22Rv1 (cell line): ENCODE data around the gene GNMT.
"Not testable (repeated sequence)": the region's sequence is repeated elsewhere in the genome, so short reads cannot be mapped to it uniquely, and the experiment has no call there.

Experiments
- H3K27ac ChIP-seq: fragments of 450-650 bp; 2 replicates; pipeline ENCODE4 v1.5.1; 2017
- ZFX ChIP-seq: fragments of 450-650 bp; IDR thresholded peaks from 2 replicates; pipeline ENCODE4 v1.6.1; 2017; ENCODE audit warnings: antibody characterized with exemption, borderline replicate concordance
- TF ChIP-seq, protein P1 (sequence below): fragments of 450-650 bp; IDR thresholded peaks from 2 replicates; pipeline ENCODE4 v1.5.1; 2017; ENCODE audit warnings: mild to moderate bottlenecking

The GNMT gene

GRCh38 chr6:42937548-42938427 lies 22.8 kb upstream of the GNMT start:
- H3K27ac ChIP-seq, result no peak overlapping the region
- TF ChIP-seq ZFX, result no peak
- TF ChIP-seq, protein P1, sequence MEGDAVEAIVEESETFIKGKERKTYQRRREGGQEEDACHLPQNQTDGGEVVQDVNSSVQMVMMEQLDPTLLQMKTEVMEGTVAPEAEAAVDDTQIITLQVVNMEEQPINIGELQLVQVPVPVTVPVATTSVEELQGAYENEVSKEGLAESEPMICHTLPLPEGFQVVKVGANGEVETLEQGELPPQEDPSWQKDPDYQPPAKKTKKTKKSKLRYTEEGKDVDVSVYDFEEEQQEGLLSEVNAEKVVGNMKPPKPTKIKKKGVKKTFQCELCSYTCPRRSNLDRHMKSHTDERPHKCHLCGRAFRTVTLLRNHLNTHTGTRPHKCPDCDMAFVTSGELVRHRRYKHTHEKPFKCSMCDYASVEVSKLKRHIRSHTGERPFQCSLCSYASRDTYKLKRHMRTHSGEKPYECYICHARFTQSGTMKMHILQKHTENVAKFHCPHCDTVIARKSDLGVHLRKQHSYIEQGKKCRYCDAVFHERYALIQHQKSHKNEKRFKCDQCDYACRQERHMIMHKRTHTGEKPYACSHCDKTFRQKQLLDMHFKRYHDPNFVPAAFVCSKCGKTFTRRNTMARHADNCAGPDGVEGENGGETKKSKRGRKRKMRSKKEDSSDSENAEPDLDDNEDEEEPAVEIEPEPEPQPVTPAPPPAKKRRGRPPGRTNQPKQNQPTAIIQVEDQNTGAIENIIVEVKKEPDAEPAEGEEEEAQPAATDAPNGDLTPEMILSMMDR, result no peak

GRCh38 chr6:42938428-42938796 lies 22.1 kb upstream of the GNMT start:
- H3K27ac ChIP-seq, result no peak overlapping the region
- no peak for TF ChIP-seq ZFX
- TF ChIP-seq, protein P1, result no peak

DNA sequence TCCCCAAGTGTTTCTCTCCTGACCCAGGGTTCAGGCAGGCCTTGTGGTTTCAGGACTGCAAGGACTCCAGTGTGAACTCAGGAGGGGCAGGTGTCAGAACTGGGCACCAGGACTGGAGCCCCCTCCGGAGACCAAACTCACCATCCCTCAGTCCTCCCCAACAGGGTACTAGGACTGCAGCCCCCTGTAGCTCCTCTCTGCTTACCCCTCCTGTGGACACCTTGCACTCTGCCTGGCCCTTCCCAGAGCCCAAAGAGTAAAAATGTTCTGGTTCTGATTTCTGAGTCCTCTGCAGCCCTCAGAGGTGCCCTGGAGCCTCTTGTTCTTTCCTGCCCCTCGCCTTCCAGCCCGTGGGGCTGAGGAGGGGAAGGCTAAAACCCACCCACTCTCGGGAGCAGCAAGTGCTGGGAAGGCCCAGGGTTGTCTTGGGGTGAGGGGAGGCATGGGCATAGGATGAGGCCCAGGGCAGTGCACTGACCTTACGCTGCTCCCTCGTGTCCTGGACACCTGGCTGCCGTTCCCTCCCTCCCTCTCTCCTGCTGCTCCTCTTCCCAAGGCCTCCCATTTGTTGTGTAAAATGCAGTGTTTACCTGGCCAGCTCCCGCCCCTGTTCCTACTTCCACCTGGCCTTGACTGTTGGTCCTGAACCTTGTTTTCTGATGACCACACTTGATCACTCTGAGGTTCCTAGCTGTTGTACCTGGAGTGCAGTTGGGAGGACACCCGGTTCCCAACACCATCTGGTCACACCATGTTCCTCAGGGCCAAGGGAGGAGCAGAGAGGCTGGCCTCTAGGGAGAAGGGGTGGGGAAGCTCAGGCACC lies 21.4 kb upstream of the GNMT start:
- TF ChIP-seq ZFX, result no peak
- TF ChIP-seq, protein P1, result no peak

DNA sequence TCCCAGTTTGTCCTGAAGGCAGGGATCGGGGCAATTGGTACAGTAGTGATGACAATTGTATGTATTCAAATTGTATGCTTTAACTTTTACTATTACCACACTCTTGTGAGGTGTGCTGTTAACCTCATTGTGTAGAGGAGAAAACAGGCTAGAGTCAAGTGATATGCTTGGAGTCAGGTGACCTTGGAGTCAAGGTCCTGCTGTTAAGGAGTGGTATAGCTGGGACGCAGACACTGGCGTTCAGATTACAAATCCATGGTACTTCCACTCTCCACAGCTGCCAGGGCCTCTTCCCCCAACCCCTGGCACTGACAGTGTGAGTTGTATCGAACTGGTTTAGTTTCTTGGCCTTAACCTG lies 20.8 kb upstream of the GNMT start:
- TF ChIP-seq ZFX, result no peak
- TF ChIP-seq, protein P1, result no peak
- H3K27ac ChIP-seq, result peak overlapping the region; percentile 10; the same call in 1 of the 2 replicates

More for the DNA sequence above, 21.4 kb upstream of the GNMT start:
- H3K27ac ChIP-seq, result 0 out of 2 replicates have a peak overlapping the region, but pooled peaks have one; percentile 10

- TF ChIP-seq ZFX, result no peak
- TF ChIP-seq, protein P1, result no peak
- no peak overlapping the region; the same call in 1 of the 2 replicates for H3K27ac ChIP-seq
Measured at GRCh38 chr6:42940493-42941045, 20.0 kb upstream of the GNMT start.

DNA sequence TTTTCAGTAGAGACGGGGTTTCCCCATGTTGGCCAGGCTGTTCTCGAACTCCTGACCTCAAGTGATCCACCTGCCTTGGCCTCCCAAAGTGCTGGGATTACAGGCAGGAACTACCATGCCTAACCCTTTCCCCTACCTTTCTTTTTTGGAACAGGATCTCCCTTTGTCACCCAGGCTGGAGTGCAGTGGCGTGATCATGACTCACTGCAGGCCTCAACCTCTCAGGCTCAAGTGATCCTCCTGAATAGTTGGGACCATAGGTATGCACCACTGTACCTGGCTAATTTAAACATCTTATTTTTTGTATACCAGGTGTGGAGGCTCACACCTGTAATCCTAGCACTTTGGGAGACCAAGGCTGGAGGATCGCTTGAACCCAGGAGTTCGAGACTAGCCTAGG lies 19.2 kb upstream of the GNMT start:
- not testable (repeated sequence) for H3K27ac ChIP-seq

GRCh38 chr6:42942444-42942843 lies 18.1 kb upstream of the GNMT start:
- TF ChIP-seq, protein P1, result no peak
- TF ChIP-seq ZFX, result no peak
- H3K27ac ChIP-seq, result no peak overlapping the region
